ENCODE measurements around the gene PPP1R17. TPM values are rescaled to one million over a fixed set of nuclear protein-coding genes. Genes with fewer than 3 reads are reported as not detected.
A peak's percentile ranks its signal among the peaks of the same experiment; 100 is the strongest.

PPP1R17 gene
- total and polyA plus RNA-seq, 4 donors = 0.63 TPM; not detected in 3

DNA sequence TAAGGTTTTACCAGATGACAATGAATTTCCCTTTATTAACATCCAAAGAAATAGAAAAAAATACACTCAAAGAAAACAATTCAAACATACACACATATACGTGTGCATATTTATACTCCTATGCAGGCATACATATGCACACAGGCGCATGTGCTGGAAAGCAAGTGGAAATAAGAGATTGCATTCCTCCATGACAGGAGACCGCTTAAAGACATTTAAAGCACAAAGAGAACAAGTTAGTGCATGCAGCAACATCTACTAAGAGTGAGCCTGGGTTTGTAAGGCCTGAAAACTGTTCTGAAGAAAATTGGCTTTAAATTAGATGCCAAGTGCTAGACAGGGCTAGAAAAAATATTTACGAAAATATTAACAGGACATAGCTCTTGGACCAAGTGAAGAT lies 40.1 kb upstream of the PPP1R17 start:
- 91 to 93% methylated on average over 4 of the region's 4 CpGs for WGBS, 2 donors
- Histone ChIP-seq H3K9ac (ENCODE audit: insufficient read depth in 1 of 2, low read length in 2 of 2) (no peak overlapping the region), H3K9me3 (ENCODE audit: control insufficient read depth in 4 of 4, insufficient read depth in 3 of 4, low read length in 3 of 4) (no peaks in the 10 kb centered on the region), H3K27ac (ENCODE audit: low read depth in 1 of 2, low read length in 1 of 2) (no peak overlapping the region), H3K4me3 (no peak overlapping the region), H3K36me3 (ENCODE audit: control insufficient read depth in 4 of 4, insufficient read depth in 4 of 4, low read length in 4 of 4) (no peaks in the 10 kb centered on the region), H3K4me1 (ENCODE audit: control insufficient read depth in 5 of 5, insufficient read depth in 5 of 5, low read length in 5 of 5) (peaks cover 0 to 6% (median 0%) of the 10 kb centered on the region in 5 donors), H3K27me3 (ENCODE audit: control insufficient read depth in 3 of 3, insufficient read depth in 3 of 3, low read length in 2 of 3) (no peaks in the 10 kb centered on the region)
- TF ChIP-seq, protein P1, sequence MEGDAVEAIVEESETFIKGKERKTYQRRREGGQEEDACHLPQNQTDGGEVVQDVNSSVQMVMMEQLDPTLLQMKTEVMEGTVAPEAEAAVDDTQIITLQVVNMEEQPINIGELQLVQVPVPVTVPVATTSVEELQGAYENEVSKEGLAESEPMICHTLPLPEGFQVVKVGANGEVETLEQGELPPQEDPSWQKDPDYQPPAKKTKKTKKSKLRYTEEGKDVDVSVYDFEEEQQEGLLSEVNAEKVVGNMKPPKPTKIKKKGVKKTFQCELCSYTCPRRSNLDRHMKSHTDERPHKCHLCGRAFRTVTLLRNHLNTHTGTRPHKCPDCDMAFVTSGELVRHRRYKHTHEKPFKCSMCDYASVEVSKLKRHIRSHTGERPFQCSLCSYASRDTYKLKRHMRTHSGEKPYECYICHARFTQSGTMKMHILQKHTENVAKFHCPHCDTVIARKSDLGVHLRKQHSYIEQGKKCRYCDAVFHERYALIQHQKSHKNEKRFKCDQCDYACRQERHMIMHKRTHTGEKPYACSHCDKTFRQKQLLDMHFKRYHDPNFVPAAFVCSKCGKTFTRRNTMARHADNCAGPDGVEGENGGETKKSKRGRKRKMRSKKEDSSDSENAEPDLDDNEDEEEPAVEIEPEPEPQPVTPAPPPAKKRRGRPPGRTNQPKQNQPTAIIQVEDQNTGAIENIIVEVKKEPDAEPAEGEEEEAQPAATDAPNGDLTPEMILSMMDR (IDR thresholded peaks at IDR 0.05; ENCODE audit: control extremely low read depth, extremely low read depth) = no peak
- ATAC-seq (ENCODE audit: insufficient read depth, low FRiP score) (no peak), DNase-seq (no peak)

DNA sequence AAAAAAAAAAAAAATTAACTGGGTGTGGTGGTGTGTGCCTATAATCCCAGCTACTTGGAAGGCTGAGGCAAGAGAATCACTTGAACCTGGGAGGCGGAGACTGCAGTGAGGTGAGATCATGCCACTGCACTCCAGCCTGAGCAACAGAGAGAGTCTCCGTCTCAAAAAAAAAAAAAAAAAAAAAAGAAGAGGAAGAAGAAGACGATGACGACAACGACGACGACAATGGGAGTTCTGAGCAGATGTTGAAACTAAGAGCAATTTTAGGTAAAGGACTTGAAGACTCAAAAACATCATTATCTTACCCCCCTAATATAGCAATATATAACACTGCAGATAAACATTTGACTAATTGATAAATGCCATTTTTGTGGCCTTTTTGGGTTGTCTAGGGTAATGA lies 39.5 kb upstream of the PPP1R17 start:
- H3K27ac ChIP-seq (ENCODE audit: low read depth in 1 of 2, low read length in 1 of 2) = no peak overlapping the region
- H3K4me3 ChIP-seq = no peak overlapping the region
- ATAC-seq (ENCODE audit: insufficient read depth, low FRiP score) (no peak), DNase-seq (no peak)
- H3K9ac ChIP-seq (ENCODE audit: insufficient read depth in 1 of 2, low read length in 2 of 2) = no peak overlapping the region
- no peaks in the 10 kb centered on the region for H3K36me3 ChIP-seq (ENCODE audit: control insufficient read depth in 4 of 4, insufficient read depth in 4 of 4, low read length in 4 of 4)
- H3K4me1 ChIP-seq (ENCODE audit: control insufficient read depth in 5 of 5, insufficient read depth in 5 of 5, low read length in 5 of 5) = peaks cover 0 to 5% (median 0%) of the 10 kb centered on the region in 5 donors
- TF ChIP-seq, protein P1 (IDR thresholded peaks at IDR 0.05; ENCODE audit: control extremely low read depth, extremely low read depth) = no peak
- no peaks in the 10 kb centered on the region for H3K9me3 ChIP-seq (ENCODE audit: control insufficient read depth in 4 of 4, insufficient read depth in 3 of 4, low read length in 3 of 4)
- no peaks in the 10 kb centered on the region for H3K27me3 ChIP-seq (ENCODE audit: control insufficient read depth in 3 of 3, insufficient read depth in 3 of 3, low read length in 2 of 3)
- WGBS, 2 donors = 61 to 78% methylated on average over 7 of the region's 7 CpGs

GRCh38 chr7:31648288-31648687 lies 38.7 kb upstream of the PPP1R17 start:
- Histone ChIP-seq H3K36me3 (ENCODE audit: control insufficient read depth in 4 of 4, insufficient read depth in 4 of 4, low read length in 4 of 4) (no peaks in the 10 kb centered on the region), H3K27ac (ENCODE audit: low read depth in 1 of 2, low read length in 1 of 2) (no peak overlapping the region), H3K9me3 (ENCODE audit: control insufficient read depth in 4 of 4, insufficient read depth in 3 of 4, low read length in 3 of 4) (no peaks in the 10 kb centered on the region), H3K9ac (ENCODE audit: insufficient read depth in 1 of 2, low read length in 2 of 2) (no peak overlapping the region), H3K4me3 (no peak overlapping the region), H3K4me1 (ENCODE audit: control insufficient read depth in 5 of 5, insufficient read depth in 5 of 5, low read length in 5 of 5) (no peaks in the 10 kb centered on the region), H3K27me3 (ENCODE audit: control insufficient read depth in 3 of 3, insufficient read depth in 3 of 3, low read length in 2 of 3) (no peaks in the 10 kb centered on the region)
- peak in 1 of 3 donors; percentile 20 for DNase-seq
- 89 to 94% methylated on average over 1 of the region's 1 CpG for WGBS, 2 donors
- TF ChIP-seq, protein P1 (IDR thresholded peaks at IDR 0.05; ENCODE audit: control extremely low read depth, extremely low read depth) = no peak
- no peak for ATAC-seq (ENCODE audit: insufficient read depth, low FRiP score)

- Histone ChIP-seq H3K4me3 (no peak overlapping the region), H3K9ac (ENCODE audit: insufficient read depth in 1 of 2, low read length in 2 of 2) (no peak overlapping the region), H3K4me1 (ENCODE audit: control insufficient read depth in 5 of 5, insufficient read depth in 5 of 5, low read length in 5 of 5) (no peaks in the 10 kb centered on the region), H3K36me3 (ENCODE audit: control insufficient read depth in 4 of 4, insufficient read depth in 4 of 4, low read length in 4 of 4) (no peaks in the 10 kb centered on the region), H3K9me3 (ENCODE audit: control insufficient read depth in 4 of 4, insufficient read depth in 3 of 4, low read length in 3 of 4) (no peaks in the 10 kb centered on the region), H3K27ac (ENCODE audit: low read depth in 1 of 2, low read length in 1 of 2) (no peak overlapping the region), H3K27me3 (ENCODE audit: control insufficient read depth in 3 of 3, insufficient read depth in 3 of 3, low read length in 2 of 3) (no peaks in the 10 kb centered on the region)
- DNase-seq (no peak), ATAC-seq (ENCODE audit: insufficient read depth, low FRiP score) (no peak)
- 77 to 87% methylated on average over 4 of the region's 4 CpGs for WGBS, 2 donors
- TF ChIP-seq, protein P1 (IDR thresholded peaks at IDR 0.05; ENCODE audit: control extremely low read depth, extremely low read depth) = no peak
Measured at GRCh38 chr7:31648880-31649279, 38.1 kb upstream of the PPP1R17 start.
